ENCODE data around the gene ZBTB20.

The ZBTB20 gene

DNA sequence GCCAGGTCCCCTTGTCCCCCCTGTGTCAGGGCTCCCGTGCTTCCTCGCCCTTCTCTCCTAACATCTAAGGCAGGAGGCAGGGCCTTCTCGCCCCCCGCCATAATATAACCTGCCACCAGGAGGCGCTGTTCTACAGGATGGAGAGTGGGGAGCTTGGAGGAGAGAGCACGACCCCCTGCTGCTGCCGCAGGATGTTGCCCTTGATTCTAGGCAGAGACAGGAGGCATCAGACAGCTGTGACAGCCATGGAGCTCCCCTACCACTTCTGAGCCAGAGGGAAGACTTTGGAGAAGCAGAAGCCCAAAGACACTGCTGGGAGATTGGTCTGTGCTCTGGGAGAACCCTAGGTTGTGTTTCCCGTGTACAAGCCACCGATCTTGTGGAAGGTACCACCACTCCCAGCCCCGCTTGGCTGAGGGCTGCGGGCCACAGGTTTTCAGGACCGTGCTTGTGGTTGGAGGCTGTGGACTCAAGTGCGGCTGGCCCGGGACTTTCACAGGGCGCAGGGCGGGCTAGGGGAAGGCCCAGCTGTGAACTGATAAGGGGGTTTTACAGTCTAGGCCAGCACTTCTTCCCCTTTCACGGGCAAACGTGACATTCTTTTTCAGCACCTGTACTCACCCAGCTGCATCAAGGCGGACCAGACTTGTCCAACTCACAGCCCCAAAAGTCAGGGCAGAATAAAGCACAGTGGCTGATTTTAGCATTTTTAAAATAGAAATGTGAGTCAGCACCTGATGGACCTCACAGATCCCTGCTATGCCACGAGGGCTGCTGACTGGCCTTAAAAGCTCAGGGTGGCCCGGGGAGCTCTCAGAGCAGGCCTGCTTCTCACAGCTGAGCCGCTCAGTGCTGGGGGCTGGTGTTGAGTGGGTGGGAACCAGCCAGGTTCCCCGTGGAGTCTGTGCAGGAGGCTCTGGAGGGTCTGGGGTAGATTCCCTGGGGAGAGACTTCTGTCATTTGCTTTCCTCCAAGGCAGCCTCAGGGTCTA, 855.9 kb downstream of the ZBTB20 start:
- DNase-seq (ENCODE audit: low read depth), result peak; percentile 98

DNA sequence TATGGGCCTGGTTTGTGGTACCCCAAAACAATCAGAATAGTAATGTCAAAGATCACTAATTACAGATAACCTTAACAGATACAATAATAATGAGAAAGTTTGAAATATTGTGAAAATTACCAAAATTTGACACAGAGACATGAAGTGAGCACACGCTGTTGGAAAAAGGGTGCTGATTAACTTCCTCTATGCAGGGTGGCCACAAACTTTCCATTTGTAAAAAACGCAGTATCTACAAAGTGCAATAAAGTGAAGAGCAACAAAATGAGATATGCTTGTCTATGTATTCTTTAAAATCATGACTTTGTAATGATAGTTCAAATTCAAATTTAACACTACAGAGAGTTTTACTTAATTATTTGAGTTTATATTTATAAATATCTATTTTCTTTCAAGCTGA, 860.8 kb downstream of the ZBTB20 start:
- DNase-seq (ENCODE audit: low read depth), result no peak

DNA sequence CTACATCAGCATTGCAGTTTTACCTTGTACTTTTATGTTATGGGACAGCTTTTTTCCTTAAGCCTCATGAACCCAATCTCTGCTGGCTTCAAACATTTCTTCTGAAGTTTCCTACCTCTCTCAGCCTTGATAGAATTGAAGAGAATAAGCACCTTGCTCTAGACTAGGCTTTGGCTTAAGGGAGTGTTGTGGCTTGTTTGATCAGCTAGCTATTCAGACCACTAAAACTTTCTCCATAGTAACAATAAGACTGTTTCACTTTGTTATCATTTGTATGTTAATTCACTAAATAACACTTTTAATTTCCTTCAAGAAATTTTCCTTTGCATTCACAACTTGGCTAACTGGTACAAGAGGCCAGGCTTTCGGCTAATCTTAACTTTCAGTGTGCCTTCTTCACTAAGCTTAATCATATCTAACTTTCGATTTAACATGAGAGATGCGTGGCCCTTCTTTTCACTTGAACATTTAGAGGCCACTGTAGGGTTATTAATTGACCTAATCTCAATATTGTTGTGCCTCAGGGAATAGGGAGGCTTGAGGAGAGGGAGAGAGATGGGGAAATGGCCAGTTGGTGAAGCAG, 861.3 kb downstream of the ZBTB20 start:
- no peak for DNase-seq (ENCODE audit: low read depth)

DNA sequence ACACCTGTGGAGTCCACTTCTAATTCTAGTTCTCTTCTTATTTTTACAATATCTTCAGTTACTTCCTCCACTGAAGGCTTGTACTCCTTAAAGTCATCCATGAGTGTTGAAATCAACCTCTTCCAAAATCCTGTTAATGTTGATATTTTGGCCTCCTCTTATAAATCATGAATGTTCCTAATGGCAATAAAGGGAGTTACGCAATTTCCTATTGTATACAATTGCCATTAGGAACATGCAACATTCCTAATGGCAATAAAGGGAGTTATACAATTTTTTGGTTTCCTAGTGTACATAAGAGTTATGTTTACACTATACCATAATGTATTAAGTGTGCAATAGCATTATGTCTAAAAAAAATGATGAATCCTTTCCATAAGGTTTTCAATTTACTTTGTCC, 862.4 kb downstream of the ZBTB20 start:
- no peak for DNase-seq (ENCODE audit: low read depth)

Measured in stimulated activated CD8-positive, alpha-beta memory T cell treated with anti-CD3 and anti-CD28 coated beads, Interleukin-15, amount 100 ng/mL, for 24 hours (primary cell).